IPS DF 6.9 (cell line): ENCODE data around the gene NCKAP5.

ENCODE experiments used
- DNase-seq: peaks from one replicate; pipeline ENCODE4 v3.0.0-alpha.2; 2013; ENCODE audit warnings: low read depth, low spot score
- H3K27ac ChIP-seq: one replicate; pipeline ENCODE4 v1.5.1; 2013; ENCODE audit warnings: low read length, control low read depth
- H3K27me3 ChIP-seq: 2 replicates; pipeline ENCODE4 v1.6.1; 2013; ENCODE audit warnings: mild to moderate bottlenecking, low read length; ENCODE audit not compliant: control insufficient read depth, insufficient read depth
- H3K36me3 ChIP-seq: 2 replicates; pipeline ENCODE4 v1.6.1; 2013; ENCODE audit warnings: low read length; ENCODE audit not compliant: control insufficient read depth, insufficient read depth
- H3K4me1 ChIP-seq: 2 replicates; pipeline ENCODE4 v1.6.1; 2013; ENCODE audit warnings: low read length; ENCODE audit not compliant: control insufficient read depth, insufficient read depth
- H3K4me3 ChIP-seq: 2 replicates; pipeline ENCODE4 v1.5.1; 2013; ENCODE audit warnings: mild to moderate bottlenecking, low read length
- H3K9me3 ChIP-seq: 2 replicates; pipeline ENCODE4 v1.6.1; 2013; ENCODE audit warnings: low read length, inconsistent platforms; ENCODE audit not compliant: control insufficient read depth, insufficient read depth
- WGBS: extraction: QIAGEN DNeasy Blood & Tissue Kit; methylation state at CpG from one replicate; pipeline ENCODE4 v1.1.7; 2013; ENCODE audit warnings: mixed read lengths, missing lambda C conversion rate; ENCODE audit not compliant: insufficient read length, insufficient coverage; 5-methylcytosine and 5-hydroxymethylcytosine counted together

The NCKAP5 gene

GRCh38 chr2:133344849-133345248, 223.4 kb downstream of the NCKAP5 start:
- no CpG with 5 or more reads among the region's 6 CpGs for WGBS
- no peak overlapping the region for H3K27ac ChIP-seq
- no peak overlapping the region for H3K4me3 ChIP-seq
- no peaks in the 10 kb centered on the region; the same call in 1 of the 2 replicates for H3K4me1 ChIP-seq
- DNase-seq, result no peak
- no peaks in the 10 kb centered on the region for H3K36me3 ChIP-seq
- no peaks in the 10 kb centered on the region for H3K27me3 ChIP-seq
- no peaks in the 10 kb centered on the region for H3K9me3 ChIP-seq

GRCh38 chr2:133343018-133343352, 225.3 kb downstream of the NCKAP5 start:
- H3K9me3 ChIP-seq, result no peaks in the 10 kb centered on the region

GRCh38 chr2:133342286-133343017, 225.8 kb downstream of the NCKAP5 start:
- no peak for DNase-seq
- Histone ChIP-seq H3K27me3 (no peaks in the 10 kb centered on the region), H3K9me3 (no peaks in the 10 kb centered on the region), H3K27ac (no peak overlapping the region), H3K36me3 (no peaks in the 10 kb centered on the region), H3K4me1 (no peaks in the 10 kb centered on the region; the same call in 1 of the 2 replicates), H3K4me3 (no peak overlapping the region)
- WGBS, result no CpG with 5 or more reads among the region's 2 CpGs

More at GRCh38 chr2:133343018-133343352, 225.3 kb downstream of the NCKAP5 start:
- Histone ChIP-seq H3K36me3 (no peaks in the 10 kb centered on the region), H3K4me1 (no peaks in the 10 kb centered on the region; the same call in 1 of the 2 replicates), H3K27ac (no peak overlapping the region), H3K27me3 (no peaks in the 10 kb centered on the region), H3K4me3 (no peak overlapping the region)
- DNase-seq, result no peak

- no CpG with 5 or more reads among the region's 2 CpGs for WGBS
- Histone ChIP-seq H3K4me3 (no peak overlapping the region), H3K4me1 (no peaks in the 10 kb centered on the region; the same call in 1 of the 2 replicates), H3K36me3 (no peaks in the 10 kb centered on the region), H3K9me3 (no peaks in the 10 kb centered on the region), H3K27ac (no peak overlapping the region), H3K27me3 (no peaks in the 10 kb centered on the region)
- DNase-seq, result no peak
Observed at GRCh38 chr2:133341575-133341974, 226.7 kb downstream of the NCKAP5 start.

GRCh38 chr2:133338224-133338623, 230.0 kb downstream of the NCKAP5 start:
- Histone ChIP-seq H3K36me3 (no peaks in the 10 kb centered on the region), H3K4me1 (peaks cover 1% of the 10 kb centered on the region; the same call in 1 of the 2 replicates), H3K9me3 (no peaks in the 10 kb centered on the region), H3K27ac (no peak overlapping the region), H3K27me3 (no peaks in the 10 kb centered on the region), H3K4me3 (no peak overlapping the region)
- DNase-seq, result no peak
- WGBS, result no CpG with 5 or more reads among the region's 1 CpG

GRCh38 chr2:133334923-133335322, 233.3 kb downstream of the NCKAP5 start:
- Histone ChIP-seq H3K9me3 (no peaks in the 10 kb centered on the region), H3K36me3 (no peaks in the 10 kb centered on the region)
- no CpG with 5 or more reads among the region's 3 CpGs for WGBS

GRCh38 chr2:133333181-133333580, 235.1 kb downstream of the NCKAP5 start:
- DNase-seq, result no peak
- H3K9me3 ChIP-seq, result no peaks in the 10 kb centered on the region
- no peak overlapping the region for H3K4me3 ChIP-seq

More at GRCh38 chr2:133334923-133335322, 233.3 kb downstream of the NCKAP5 start:
- H3K4me1 ChIP-seq, result peaks cover 1% of the 10 kb centered on the region; the same call in 1 of the 2 replicates
- no peak for DNase-seq
- H3K27me3 ChIP-seq, result no peaks in the 10 kb centered on the region
- H3K27ac ChIP-seq, result no peak overlapping the region
- no peak overlapping the region for H3K4me3 ChIP-seq

GRCh38 chr2:133331436-133331835, 236.8 kb downstream of the NCKAP5 start:
- no peak overlapping the region for H3K4me3 ChIP-seq
- WGBS, result no CpG with 5 or more reads among the region's 6 CpGs
- H3K4me1 ChIP-seq, result peaks cover 1% of the 10 kb centered on the region; the same call in 1 of the 2 replicates
- no peak overlapping the region for H3K27ac ChIP-seq
- no peaks in the 10 kb centered on the region for H3K36me3 ChIP-seq
- H3K27me3 ChIP-seq, result no peaks in the 10 kb centered on the region
- no peaks in the 10 kb centered on the region for H3K9me3 ChIP-seq
- no peak for DNase-seq

More at GRCh38 chr2:133333181-133333580, 235.1 kb downstream of the NCKAP5 start:
- WGBS, result no CpG with 5 or more reads among the region's 6 CpGs
- H3K27ac ChIP-seq, result no peak overlapping the region
- peaks cover 1% of the 10 kb centered on the region; the same call in 1 of the 2 replicates for H3K4me1 ChIP-seq
- H3K36me3 ChIP-seq, result no peaks in the 10 kb centered on the region
- H3K27me3 ChIP-seq, result no peaks in the 10 kb centered on the region

GRCh38 chr2:133326652-133327397, 241.4 kb downstream of the NCKAP5 start:
- DNase-seq, result no peak
- Histone ChIP-seq H3K9me3 (no peaks in the 10 kb centered on the region), H3K27me3 (no peaks in the 10 kb centered on the region), H3K4me3 (no peak overlapping the region), H3K36me3 (no peaks in the 10 kb centered on the region), H3K27ac (no peak overlapping the region), H3K4me1 (no peaks in the 10 kb centered on the region)
- WGBS, result no CpG with 5 or more reads among the region's 7 CpGs

GRCh38 chr2:133324150-133324561, 244.1 kb downstream of the NCKAP5 start:
- H3K4me1 ChIP-seq, result no peaks in the 10 kb centered on the region
- no CpG with 5 or more reads among the region's 4 CpGs for WGBS
- no peaks in the 10 kb centered on the region for H3K9me3 ChIP-seq
- no peaks in the 10 kb centered on the region for H3K36me3 ChIP-seq
- H3K4me3 ChIP-seq, result no peak overlapping the region
- H3K27me3 ChIP-seq, result no peaks in the 10 kb centered on the region
- no peak overlapping the region for H3K27ac ChIP-seq
- DNase-seq, result no peak
